Bronchial epithelial cell (primary cell): Measurements from ENCODE around the gene MITF. TPM values are rescaled to one million over a fixed set of nuclear protein-coding genes. Genes with fewer than 3 reads are reported as not detected.

Experiments
- DNase-seq: peaks from one replicate; pipeline ENCODE4 v3.0.0-alpha.2; 2010; ENCODE audit warnings: low read depth
- FAIRE-seq: peaks from 2 replicates; lab custom pipeline; 2011; peaks lifted over from hg19 to GRCh38; lab: Jason Lieb, UNC
- H3K27me3 ChIP-seq: 2 replicates; pipeline ENCODE4 v1.5.1; 2011; ENCODE audit warnings: low read length; ENCODE audit not compliant: control insufficient read depth, insufficient read depth
- H3K36me3 ChIP-seq: 2 replicates; pipeline ENCODE4 v1.5.1; 2011; ENCODE audit warnings: low read length; ENCODE audit not compliant: control insufficient read depth, insufficient read depth
- H3K4me3 ChIP-seq: 2 replicates; pipeline ENCODE4 v1.5.1; 2011; ENCODE audit warnings: mild to moderate bottlenecking, low read depth, low read length, control low read depth
- total RNA-seq: library from RNA; depleted of rRNA; stranded (reverse); fragments of >200 nt; gene quantifications from 2 replicates; pipeline ENCODE4 v1.2.1, GENCODE V29; 2014
- TF ChIP-seq, protein P1 (sequence below): IDR thresholded peaks from 2 replicates; pipeline ENCODE4 v1.5.1; 2011; ENCODE audit warnings: mild to moderate bottlenecking, moderate library complexity, low read length, control low read depth, inconsistent platforms; ENCODE audit not compliant: insufficient read depth, severe bottlenecking

MITF gene
- total RNA-seq, 1 donor from 2014 or later = 1.6 TPM

- Histone ChIP-seq H3K36me3 (no peaks in the 10 kb centered on the region), H3K27me3 (no peaks in the 10 kb centered on the region), H3K4me3 (no peak overlapping the region)
- TF ChIP-seq, protein P1, sequence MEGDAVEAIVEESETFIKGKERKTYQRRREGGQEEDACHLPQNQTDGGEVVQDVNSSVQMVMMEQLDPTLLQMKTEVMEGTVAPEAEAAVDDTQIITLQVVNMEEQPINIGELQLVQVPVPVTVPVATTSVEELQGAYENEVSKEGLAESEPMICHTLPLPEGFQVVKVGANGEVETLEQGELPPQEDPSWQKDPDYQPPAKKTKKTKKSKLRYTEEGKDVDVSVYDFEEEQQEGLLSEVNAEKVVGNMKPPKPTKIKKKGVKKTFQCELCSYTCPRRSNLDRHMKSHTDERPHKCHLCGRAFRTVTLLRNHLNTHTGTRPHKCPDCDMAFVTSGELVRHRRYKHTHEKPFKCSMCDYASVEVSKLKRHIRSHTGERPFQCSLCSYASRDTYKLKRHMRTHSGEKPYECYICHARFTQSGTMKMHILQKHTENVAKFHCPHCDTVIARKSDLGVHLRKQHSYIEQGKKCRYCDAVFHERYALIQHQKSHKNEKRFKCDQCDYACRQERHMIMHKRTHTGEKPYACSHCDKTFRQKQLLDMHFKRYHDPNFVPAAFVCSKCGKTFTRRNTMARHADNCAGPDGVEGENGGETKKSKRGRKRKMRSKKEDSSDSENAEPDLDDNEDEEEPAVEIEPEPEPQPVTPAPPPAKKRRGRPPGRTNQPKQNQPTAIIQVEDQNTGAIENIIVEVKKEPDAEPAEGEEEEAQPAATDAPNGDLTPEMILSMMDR = no peak
- DNase-seq = no peak
- peak; percentile 50 for FAIRE-seq
These were observed 27.4 kb downstream of the MITF start for GRCh38 chr3:69766638-69767037.

GRCh38 chr3:69767571-69767970, 28.3 kb downstream of the MITF start:
- TF ChIP-seq, protein P1 = no peak
- Histone ChIP-seq H3K36me3 (no peaks in the 10 kb centered on the region), H3K4me3 (no peak overlapping the region), H3K27me3 (no peaks in the 10 kb centered on the region)
- DNase-seq (no peak), FAIRE-seq (no peak)

- H3K4me3 ChIP-seq = no peak overlapping the region
- H3K27me3 ChIP-seq = no peaks in the 10 kb centered on the region
- DNase-seq = no peak
- no peak for FAIRE-seq
- no peaks in the 10 kb centered on the region for H3K36me3 ChIP-seq
- TF ChIP-seq, protein P1 = no peak
These were observed 29.2 kb downstream of the MITF start for GRCh38 chr3:69768438-69768837.

- TF ChIP-seq, protein P1 = no peak
- no peak for FAIRE-seq
- H3K4me3 ChIP-seq = no peak overlapping the region
These were observed 31.0 kb downstream of the MITF start for GRCh38 chr3:69770219-69770618.

GRCh38 chr3:69770976-69771634, 31.8 kb downstream of the MITF start:
- Histone ChIP-seq H3K36me3 (no peaks in the 10 kb centered on the region), H3K27me3 (no peaks in the 10 kb centered on the region), H3K4me3 (no peak overlapping the region)
- TF ChIP-seq, protein P1 = no peak
- DNase-seq = peak; percentile 68
- FAIRE-seq = no peak

More at GRCh38 chr3:69770219-69770618, 31.0 kb downstream of the MITF start:
- H3K27me3 ChIP-seq = no peaks in the 10 kb centered on the region
- DNase-seq = peak; percentile 95
- H3K36me3 ChIP-seq = no peaks in the 10 kb centered on the region
